Measurements from ENCODE around the gene C2orf49.

GRCh38 chr2:105339414-105339813 is 2.1 kb downstream of the C2orf49 start:
- TF ChIP-seq CTCF (IDR thresholded peaks at IDR 0.05) (no peak), EZH2 (IDR thresholded peaks at IDR 0.05; ENCODE audit: borderline replicate concordance, insufficient read depth, low read depth, low read length, poor library complexity, severe bottlenecking) (no peak)

Measured in B cell (primary cell).